NCI-H524 (cell line): ENCODE results near the gene PGGHG.
"Not testable (repeated sequence)": the region's sequence is repeated elsewhere in the genome, so short reads cannot be mapped to it uniquely, and the experiment has no call there.

ENCODE experiments used
- DNase-seq, 2 experiments: peaks; one replicate each; lab custom pipeline; 2025; lab: John Stamatoyannopoulos, UW

The PGGHG gene

GRCh38 chr11:330307-330693 lies 41.4 kb downstream of the PGGHG start:
- DNase-seq, result no peak

- DNase-seq, result no peak
These were observed 41.9 kb downstream of the PGGHG start for GRCh38 chr11:330694-331357.

- no peak for DNase-seq
These were observed 42.6 kb downstream of the PGGHG start for GRCh38 chr11:331358-332060.

- no peak for DNase-seq
These were observed 43.9 kb downstream of the PGGHG start for GRCh38 chr11:332651-333480.

GRCh38 chr11:333616-334263 lies 44.8 kb downstream of the PGGHG start:
- not testable (repeated sequence) for DNase-seq

GRCh38 chr11:334264-334994 lies 45.5 kb downstream of the PGGHG start:
- DNase-seq, result no peak

GRCh38 chr11:335779-336658 lies 47.1 kb downstream of the PGGHG start:
- DNase-seq, result no peak

- DNase-seq, result no peak
These were observed 47.8 kb downstream of the PGGHG start for GRCh38 chr11:336659-337198.

- DNase-seq, result no peak
These were observed 48.8 kb downstream of the PGGHG start for GRCh38 chr11:337711-338110.

GRCh38 chr11:339963-340362 lies 51.0 kb downstream of the PGGHG start:
- DNase-seq, result no peak

- no peak for DNase-seq
These were observed 51.9 kb downstream of the PGGHG start for GRCh38 chr11:340539-341512.

GRCh38 chr11:342328-342727 lies 53.4 kb downstream of the PGGHG start:
- DNase-seq, result no peak

GRCh38 chr11:344836-345578 lies 56.1 kb downstream of the PGGHG start:
- no peak for DNase-seq
